ENCODE results near the gene XYLT2.

- TF ChIP-seq CTCF (IDR thresholded peaks at IDR 0.05) (no peak), POLR2A (IDR thresholded peaks at IDR 0.05) (no peak)
These were observed 16.7 kb downstream of the XYLT2 start for GRCh38 chr17:50362661-50363060.
